GM23338 (cell line): ENCODE results near the gene VSTM2B. TPM values are rescaled to one million over a fixed set of nuclear protein-coding genes. Genes with fewer than 3 reads are reported as not detected.
"Not testable (repeated sequence)": the region's sequence is repeated elsewhere in the genome, so short reads cannot be mapped to it uniquely, and the experiment has no call there.

Experiments
- ATAC-seq: fragments of 200-7000 bp; cut with Tn5 transposase; 3 replicates; pipeline ENCODE4 v1.9.1; 2020
- DNase-seq: peaks from one replicate; pipeline ENCODE4 v3.0.0-alpha.2; 2015; ENCODE audit warnings: low spot score
- H2AFZ ChIP-seq: fragments of 200-600 bp; sonication (generic); 2 replicates; pipeline ENCODE4 v1.8.0; 2016; ENCODE audit warnings: antibody characterized with exemption, mild to moderate bottlenecking, moderate library complexity
- H3F3A ChIP-seq: fragments of 200-600 bp; sonication (generic); replicated peaks from 2 replicates; pipeline ENCODE4 v1.8.0; 2017; ENCODE audit warnings: antibody characterized with exemption, mixed run types, low read depth
- H3K27ac ChIP-seq: fragments of 200-600 bp; sonication (generic); 2 replicates; pipeline ENCODE4 v1.6.1; 2016; ENCODE audit warnings: low read depth
- H3K27me3 ChIP-seq: fragments of 200-600 bp; sonication (generic); 2 replicates; pipeline ENCODE4 v1.8.0; 2016; ENCODE audit warnings: mild to moderate bottlenecking, mixed run types, moderate library complexity; ENCODE audit not compliant: insufficient read depth
- H3K36me3 ChIP-seq: fragments of 200-600 bp; sonication (generic); 2 replicates; pipeline ENCODE4 v1.8.0; 2016; ENCODE audit warnings: mild to moderate bottlenecking; ENCODE audit not compliant: insufficient read depth
- H3K4me1 ChIP-seq: fragments of 200-600 bp; sonication (generic); 2 replicates; pipeline ENCODE4 v1.8.0; 2016; ENCODE audit warnings: mild to moderate bottlenecking, moderate library complexity; ENCODE audit not compliant: insufficient read depth
- H3K4me2 ChIP-seq: fragments of 200-600 bp; sonication (generic); 2 replicates; pipeline ENCODE4 v1.7.1; 2017; ENCODE audit warnings: mixed run types
- H3K4me3 ChIP-seq: fragments of 200-600 bp; sonication (generic); 2 replicates; pipeline ENCODE4 v1.6.1; 2016; ENCODE audit warnings: mixed run types
- H3K79me2 ChIP-seq: fragments of 200-600 bp; sonication (generic); replicated peaks from 2 replicates; pipeline ENCODE4 v1.8.0; 2017; ENCODE audit warnings: mild to moderate bottlenecking; ENCODE audit not compliant: insufficient read depth
- H3K9me2 ChIP-seq: fragments of 200-600 bp; sonication (generic); 2 replicates; pipeline ENCODE4 v1.8.0; 2017; ENCODE audit not compliant: insufficient read depth
- H4K20me1 ChIP-seq: fragments of 200-600 bp; sonication (generic); replicated peaks from 2 replicates; pipeline ENCODE4 v1.8.0; 2017; ENCODE audit warnings: mild to moderate bottlenecking; ENCODE audit not compliant: insufficient read depth
- H3K27ac Mint-ChIP-seq: 2 replicates; pipeline ENCODE4 v1.8.0; 2020; ENCODE audit warnings: inconsistent platforms, mild to moderate bottlenecking, moderate library complexity, mixed read lengths
- H3K27me3 Mint-ChIP-seq: 3 replicates; pipeline ENCODE4 v1.8.0; 2022; ENCODE audit warnings: low read depth, mild to moderate bottlenecking, moderate library complexity, mixed read lengths, inconsistent platforms; ENCODE audit not compliant: insufficient read depth, poor library complexity
- H3K36me3 Mint-ChIP-seq: 3 replicates; pipeline ENCODE4 v1.8.0; 2021; ENCODE audit warnings: low read depth, mild to moderate bottlenecking, inconsistent platforms, moderate library complexity, mixed read lengths
- H3K4me1 Mint-ChIP-seq: 3 replicates; pipeline ENCODE4 v1.8.0; 2020; ENCODE audit warnings: mild to moderate bottlenecking, inconsistent platforms, mixed read lengths
- H3K4me3 Mint-ChIP-seq: 3 replicates; pipeline ENCODE4 v1.8.0; 2021; ENCODE audit warnings: moderate library complexity, mild to moderate bottlenecking, inconsistent platforms, mixed read lengths
- H3K9me3 Mint-ChIP-seq: 3 replicates; pipeline ENCODE4 v1.8.0; 2020; ENCODE audit warnings: moderate library complexity, mild to moderate bottlenecking, inconsistent platforms, mixed read lengths
- CREB1 ChIP-seq: fragments of 250-450 bp; sonication (Bioruptor Pico); IDR thresholded peaks from 2 replicates; pipeline ENCODE4 v1.5.0; 2020; ENCODE audit warnings: low read depth, mild to moderate bottlenecking, moderate library complexity
- EZH2 ChIP-seq: fragments of 200-600 bp; sonication (generic); IDR thresholded peaks from one replicate; pipeline ENCODE4 v1.8.0; 2017; ENCODE audit warnings: antibody characterized with exemption, mild to moderate bottlenecking, low read depth; ENCODE audit not compliant: unreplicated experiment
- JUNB ChIP-seq: IDR thresholded peaks from one replicate; pipeline ENCODE4 v1.6.1; 2016; ENCODE audit warnings: antibody characterized with exemption; ENCODE audit not compliant: unreplicated experiment
- NANOG ChIP-seq: IDR thresholded peaks from 2 replicates; pipeline ENCODE4 v1.6.1; 2016; ENCODE audit warnings: antibody characterized with exemption, borderline replicate concordance
- POLR2AphosphoS5 ChIP-seq: IDR thresholded peaks from 2 replicates; pipeline ENCODE4 v1.6.1; 2016; ENCODE audit warnings: antibody characterized with exemption, low read depth
- ZNF114 ChIP-seq: fragments of 250-450 bp; sonication (Bioruptor Pico); IDR thresholded peaks from 2 replicates; pipeline ENCODE4 v1.5.0; 2020; ENCODE audit warnings: mild to moderate bottlenecking, moderate library complexity
- polyA plus RNA-seq: library from polyadenylated mRNA; unstranded; fragments of >200 nt; fragmentation: Nextera tagmentation; extraction: Ambion mirVana; gene quantifications from 2 replicates; pipeline ENCODE4 v1.2.1, GENCODE V29; 2016
- total RNA-seq: library from RNA; depleted of rRNA; stranded (reverse); fragments of >200 nt; shearing (Covaris generic); gene quantifications from 2 replicates; pipeline ENCODE4 v1.2.3, GENCODE V29; 2014
- TF ChIP-seq, protein P1 (sequence below): IDR thresholded peaks from one replicate; pipeline ENCODE4 v1.6.1; 2018; ENCODE audit warnings: antibody characterized with exemption; ENCODE audit not compliant: unreplicated experiment
- TF ChIP-seq, protein P2 (sequence below): IDR thresholded peaks from 2 replicates; pipeline ENCODE4 v1.6.1; 2016; ENCODE audit warnings: antibody characterized with exemption
- TF ChIP-seq, protein P3 (sequence below): fragments of 250-450 bp; sonication (Bioruptor Pico); IDR thresholded peaks from 2 replicates; pipeline ENCODE4 v1.5.0; 2020; ENCODE audit warnings: mild to moderate bottlenecking, moderate library complexity

The VSTM2B gene
- total and polyA plus RNA-seq, 2 experiments from 2014 or later = 1.2 to 1.8 TPM

DNA sequence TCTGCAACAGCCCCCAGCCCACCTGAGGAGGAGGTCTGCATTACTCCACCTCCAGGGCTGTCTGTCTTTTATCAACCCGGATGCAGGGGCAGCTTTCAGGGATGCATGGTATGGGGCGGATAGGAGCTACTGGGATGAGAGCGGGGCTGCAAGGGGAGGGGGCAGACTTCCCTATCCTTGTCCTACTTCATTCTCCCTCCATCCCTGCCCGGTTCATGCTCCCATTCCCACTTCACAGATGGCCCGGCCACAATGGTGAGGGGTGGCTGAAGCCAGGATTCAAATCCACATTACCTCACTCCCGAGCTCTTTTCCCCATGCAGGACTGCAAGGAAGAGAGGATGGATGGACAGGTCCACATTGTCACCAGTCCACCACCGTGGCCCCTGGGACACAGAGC is 40.5 kb upstream of the VSTM2B start:
- H3K9me3 Mint-ChIP-seq = peaks cover 14% of the 10 kb centered on the region
- H3K4me3 Mint-ChIP-seq = no peak overlapping the region
- H3K36me3 Mint-ChIP-seq = peaks cover 4% of the 10 kb centered on the region; the same call in 2 of the 3 replicates
- Histone ChIP-seq H4K20me1 (no peaks in the 10 kb centered on the region), H3K4me1 (no peaks in the 10 kb centered on the region), H3K4me2 (no peak overlapping the region), H3K79me2 (no peaks in the 10 kb centered on the region), H3K36me3 (no peaks in the 10 kb centered on the region), H3K27ac (no peak overlapping the region), H3K4me3 (no peak overlapping the region), H3K27me3 (no peaks in the 10 kb centered on the region), H3K9me2 (no peaks in the 10 kb centered on the region), H3F3A (no peaks in the 10 kb centered on the region), H2AFZ (0 out of 2 replicates have a peak overlapping the region, but pooled peaks have one; percentile 63)
- TF ChIP-seq EZH2 (no peak), CREB1 (no peak), ZNF114 (CRISPR knock-in tag) (no peak), JUNB (no peak), POLR2AphosphoS5 (no peak), NANOG (no peak)
- TF ChIP-seq, protein P1, sequence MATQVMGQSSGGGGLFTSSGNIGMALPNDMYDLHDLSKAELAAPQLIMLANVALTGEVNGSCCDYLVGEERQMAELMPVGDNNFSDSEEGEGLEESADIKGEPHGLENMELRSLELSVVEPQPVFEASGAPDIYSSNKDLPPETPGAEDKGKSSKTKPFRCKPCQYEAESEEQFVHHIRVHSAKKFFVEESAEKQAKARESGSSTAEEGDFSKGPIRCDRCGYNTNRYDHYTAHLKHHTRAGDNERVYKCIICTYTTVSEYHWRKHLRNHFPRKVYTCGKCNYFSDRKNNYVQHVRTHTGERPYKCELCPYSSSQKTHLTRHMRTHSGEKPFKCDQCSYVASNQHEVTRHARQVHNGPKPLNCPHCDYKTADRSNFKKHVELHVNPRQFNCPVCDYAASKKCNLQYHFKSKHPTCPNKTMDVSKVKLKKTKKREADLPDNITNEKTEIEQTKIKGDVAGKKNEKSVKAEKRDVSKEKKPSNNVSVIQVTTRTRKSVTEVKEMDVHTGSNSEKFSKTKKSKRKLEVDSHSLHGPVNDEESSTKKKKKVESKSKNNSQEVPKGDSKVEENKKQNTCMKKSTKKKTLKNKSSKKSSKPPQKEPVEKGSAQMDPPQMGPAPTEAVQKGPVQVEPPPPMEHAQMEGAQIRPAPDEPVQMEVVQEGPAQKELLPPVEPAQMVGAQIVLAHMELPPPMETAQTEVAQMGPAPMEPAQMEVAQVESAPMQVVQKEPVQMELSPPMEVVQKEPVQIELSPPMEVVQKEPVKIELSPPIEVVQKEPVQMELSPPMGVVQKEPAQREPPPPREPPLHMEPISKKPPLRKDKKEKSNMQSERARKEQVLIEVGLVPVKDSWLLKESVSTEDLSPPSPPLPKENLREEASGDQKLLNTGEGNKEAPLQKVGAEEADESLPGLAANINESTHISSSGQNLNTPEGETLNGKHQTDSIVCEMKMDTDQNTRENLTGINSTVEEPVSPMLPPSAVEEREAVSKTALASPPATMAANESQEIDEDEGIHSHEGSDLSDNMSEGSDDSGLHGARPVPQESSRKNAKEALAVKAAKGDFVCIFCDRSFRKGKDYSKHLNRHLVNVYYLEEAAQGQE = no peak
- TF ChIP-seq, protein P2, sequence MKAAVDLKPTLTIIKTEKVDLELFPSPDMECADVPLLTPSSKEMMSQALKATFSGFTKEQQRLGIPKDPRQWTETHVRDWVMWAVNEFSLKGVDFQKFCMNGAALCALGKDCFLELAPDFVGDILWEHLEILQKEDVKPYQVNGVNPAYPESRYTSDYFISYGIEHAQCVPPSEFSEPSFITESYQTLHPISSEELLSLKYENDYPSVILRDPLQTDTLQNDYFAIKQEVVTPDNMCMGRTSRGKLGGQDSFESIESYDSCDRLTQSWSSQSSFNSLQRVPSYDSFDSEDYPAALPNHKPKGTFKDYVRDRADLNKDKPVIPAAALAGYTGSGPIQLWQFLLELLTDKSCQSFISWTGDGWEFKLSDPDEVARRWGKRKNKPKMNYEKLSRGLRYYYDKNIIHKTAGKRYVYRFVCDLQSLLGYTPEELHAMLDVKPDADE = no peak
- TF ChIP-seq, protein P3, sequence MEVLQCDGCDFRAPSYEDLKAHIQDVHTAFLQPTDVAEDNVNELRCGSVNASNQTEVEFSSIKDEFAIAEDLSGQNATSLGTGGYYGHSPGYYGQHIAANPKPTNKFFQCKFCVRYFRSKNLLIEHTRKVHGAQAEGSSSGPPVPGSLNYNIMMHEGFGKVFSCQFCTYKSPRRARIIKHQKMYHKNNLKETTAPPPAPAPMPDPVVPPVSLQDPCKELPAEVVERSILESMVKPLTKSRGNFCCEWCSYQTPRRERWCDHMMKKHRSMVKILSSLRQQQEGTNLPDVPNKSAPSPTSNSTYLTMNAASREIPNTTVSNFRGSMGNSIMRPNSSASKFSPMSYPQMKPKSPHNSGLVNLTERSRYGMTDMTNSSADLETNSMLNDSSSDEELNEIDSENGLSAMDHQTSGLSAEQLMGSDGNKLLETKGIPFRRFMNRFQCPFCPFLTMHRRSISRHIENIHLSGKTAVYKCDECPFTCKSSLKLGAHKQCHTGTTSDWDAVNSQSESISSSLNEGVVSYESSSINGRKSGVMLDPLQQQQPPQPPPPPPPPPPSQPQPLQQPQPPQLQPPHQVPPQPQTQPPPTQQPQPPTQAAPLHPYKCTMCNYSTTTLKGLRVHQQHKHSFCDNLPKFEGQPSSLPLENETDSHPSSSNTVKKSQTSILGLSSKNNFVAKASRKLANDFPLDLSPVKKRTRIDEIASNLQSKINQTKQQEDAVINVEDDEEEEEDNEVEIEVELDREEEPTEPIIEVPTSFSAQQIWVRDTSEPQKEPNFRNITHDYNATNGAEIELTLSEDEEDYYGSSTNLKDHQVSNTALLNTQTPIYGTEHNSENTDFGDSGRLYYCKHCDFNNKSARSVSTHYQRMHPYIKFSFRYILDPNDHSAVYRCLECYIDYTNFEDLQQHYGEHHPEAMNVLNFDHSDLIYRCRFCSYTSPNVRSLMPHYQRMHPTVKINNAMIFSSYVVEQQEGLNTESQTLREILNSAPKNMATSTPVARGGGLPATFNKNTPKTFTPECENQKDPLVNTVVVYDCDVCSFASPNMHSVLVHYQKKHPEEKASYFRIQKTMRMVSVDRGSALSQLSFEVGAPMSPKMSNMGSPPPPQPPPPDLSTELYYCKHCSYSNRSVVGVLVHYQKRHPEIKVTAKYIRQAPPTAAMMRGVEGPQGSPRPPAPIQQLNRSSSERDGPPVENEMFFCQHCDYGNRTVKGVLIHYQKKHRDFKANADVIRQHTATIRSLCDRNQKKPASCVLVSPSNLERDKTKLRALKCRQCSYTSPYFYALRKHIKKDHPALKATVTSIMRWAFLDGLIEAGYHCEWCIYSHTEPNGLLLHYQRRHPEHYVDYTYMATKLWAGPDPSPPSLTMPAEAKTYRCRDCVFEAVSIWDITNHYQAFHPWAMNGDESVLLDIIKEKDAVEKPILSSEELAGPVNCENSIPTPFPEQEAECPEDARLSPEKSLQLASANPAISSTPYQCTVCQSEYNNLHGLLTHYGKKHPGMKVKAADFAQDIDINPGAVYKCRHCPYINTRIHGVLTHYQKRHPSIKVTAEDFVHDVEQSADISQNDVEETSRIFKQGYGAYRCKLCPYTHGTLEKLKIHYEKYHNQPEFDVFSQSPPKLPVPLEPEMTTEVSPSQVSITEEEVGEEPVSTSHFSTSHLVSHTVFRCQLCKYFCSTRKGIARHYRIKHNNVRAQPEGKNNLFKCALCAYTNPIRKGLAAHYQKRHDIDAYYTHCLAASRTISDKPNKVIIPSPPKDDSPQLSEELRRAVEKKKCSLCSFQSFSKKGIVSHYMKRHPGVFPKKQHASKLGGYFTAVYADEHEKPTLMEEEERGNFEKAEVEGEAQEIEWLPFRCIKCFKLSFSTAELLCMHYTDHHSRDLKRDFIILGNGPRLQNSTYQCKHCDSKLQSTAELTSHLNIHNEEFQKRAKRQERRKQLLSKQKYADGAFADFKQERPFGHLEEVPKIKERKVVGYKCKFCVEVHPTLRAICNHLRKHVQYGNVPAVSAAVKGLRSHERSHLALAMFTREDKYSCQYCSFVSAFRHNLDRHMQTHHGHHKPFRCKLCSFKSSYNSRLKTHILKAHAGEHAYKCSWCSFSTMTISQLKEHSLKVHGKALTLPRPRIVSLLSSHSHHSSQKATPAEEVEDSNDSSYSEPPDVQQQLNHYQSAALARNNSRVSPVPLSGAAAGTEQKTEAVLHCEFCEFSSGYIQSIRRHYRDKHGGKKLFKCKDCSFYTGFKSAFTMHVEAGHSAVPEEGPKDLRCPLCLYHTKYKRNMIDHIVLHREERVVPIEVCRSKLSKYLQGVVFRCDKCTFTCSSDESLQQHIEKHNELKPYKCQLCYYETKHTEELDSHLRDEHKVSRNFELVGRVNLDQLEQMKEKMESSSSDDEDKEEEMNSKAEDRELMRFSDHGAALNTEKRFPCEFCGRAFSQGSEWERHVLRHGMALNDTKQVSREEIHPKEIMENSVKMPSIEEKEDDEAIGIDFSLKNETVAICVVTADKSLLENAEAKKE (CRISPR knock-in tag) = no peak
- no peak overlapping the region for H3K27ac Mint-ChIP-seq
- ATAC-seq = no peak
- H3K27me3 Mint-ChIP-seq = peaks cover 3% of the 10 kb centered on the region
- no peak for DNase-seq
- peaks cover 6% of the 10 kb centered on the region for H3K4me1 Mint-ChIP-seq

DNA sequence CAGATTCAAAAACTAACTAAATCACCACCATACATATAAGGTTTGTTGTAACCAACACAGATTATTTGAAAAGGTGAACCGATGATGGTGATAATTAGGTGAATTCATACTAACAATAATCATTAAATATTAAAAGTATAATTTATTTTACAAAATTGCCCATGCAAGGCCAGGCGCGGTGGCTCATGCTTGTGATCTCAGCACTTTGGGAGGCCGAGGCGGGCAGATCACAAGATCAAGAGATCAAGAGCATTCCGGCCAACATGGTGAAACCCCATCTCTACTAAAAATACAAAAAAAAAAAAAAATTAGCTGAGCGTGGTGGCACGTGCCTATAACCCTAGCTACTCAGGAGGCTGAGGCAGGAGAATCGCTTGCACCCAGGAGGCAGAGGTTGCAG is 38.8 kb upstream of the VSTM2B start:
- not testable (repeated sequence) for H3K9me3 Mint-ChIP-seq, H3K4me1 ChIP-seq, H3K36me3 Mint-ChIP-seq, H3K27me3 ChIP-seq, H4K20me1 ChIP-seq, H3K27ac Mint-ChIP-seq, H3K27ac ChIP-seq, H3K9me2 ChIP-seq, H3K4me3 Mint-ChIP-seq, H3K4me2 ChIP-seq, H3K27me3 Mint-ChIP-seq, H2AFZ ChIP-seq, H3K79me2 ChIP-seq, H3F3A ChIP-seq, DNase-seq, H3K4me3 ChIP-seq, ATAC-seq, H3K36me3 ChIP-seq
- peaks cover 13% of the 10 kb centered on the region for H3K4me1 Mint-ChIP-seq
